GM19324 (cell line): Measurements from ENCODE around the gene SFT2D3.

ENCODE experiments used
- ATAC-seq: cut with Tn5 transposase; IDR thresholded peaks from one replicate; pipeline ENCODE4 v1.9.1; 2021; ENCODE audit warnings: mild to moderate bottlenecking, moderate library complexity; ENCODE audit not compliant: unreplicated experiment, low FRiP score

SFT2D3 gene

GRCh38 chr2:127705391-127706065, 4.2 kb downstream of the SFT2D3 start:
- no peak for ATAC-seq

- no peak for ATAC-seq
These were observed 5.1 kb downstream of the SFT2D3 start for GRCh38 chr2:127706215-127706990.

GRCh38 chr2:127707890-127708648, 6.8 kb downstream of the SFT2D3 start:
- no peak for ATAC-seq

- no peak for ATAC-seq
These were observed 8.0 kb downstream of the SFT2D3 start for GRCh38 chr2:127709336-127709735.

- no peak for ATAC-seq
These were observed 11.7 kb downstream of the SFT2D3 start for GRCh38 chr2:127712999-127713398.

GRCh38 chr2:127713562-127713961, 12.3 kb downstream of the SFT2D3 start:
- no peak for ATAC-seq

- no peak for ATAC-seq
These were observed 14.6 kb downstream of the SFT2D3 start for GRCh38 chr2:127715778-127716449.

GRCh38 chr2:127718271-127718670, 17.0 kb downstream of the SFT2D3 start:
- no peak for ATAC-seq

GRCh38 chr2:127719301-127720218, 18.3 kb downstream of the SFT2D3 start:
- ATAC-seq, result no peak

GRCh38 chr2:127721311-127721977, 20.1 kb downstream of the SFT2D3 start:
- ATAC-seq, result no peak

GRCh38 chr2:127721978-127722355, 20.7 kb downstream of the SFT2D3 start:
- ATAC-seq, result no peak

- no peak for ATAC-seq
These were observed 21.5 kb downstream of the SFT2D3 start for GRCh38 chr2:127722807-127723206.

GRCh38 chr2:127726158-127726880, 25.0 kb downstream of the SFT2D3 start:
- no peak for ATAC-seq

- ATAC-seq, result no peak
These were observed 32.0 kb downstream of the SFT2D3 start for GRCh38 chr2:127733113-127733815.

- ATAC-seq, result no peak
These were observed 32.7 kb downstream of the SFT2D3 start for GRCh38 chr2:127733816-127734537.

- no peak for ATAC-seq
These were observed 33.7 kb downstream of the SFT2D3 start for GRCh38 chr2:127735044-127735443.
